Loucy (cell line): Measurements from ENCODE around the gene TARBP2.
A peak's percentile ranks its signal among the peaks of the same experiment; 100 is the strongest.

Experiments
- H2AFZ ChIP-seq: fragments of 200-600 bp; sonication (generic); 2 replicates; pipeline ENCODE4 v1.6.0; 2016; ENCODE audit warnings: antibody characterized with exemption, mild to moderate bottlenecking, low read length, moderate library complexity
- H3F3A ChIP-seq: fragments of 200-600 bp; 2 replicates; pipeline ENCODE4 v1.6.0; 2016; ENCODE audit warnings: antibody characterized with exemption, low read depth, mild to moderate bottlenecking
- H3K27me3 ChIP-seq: fragments of 200-600 bp; sonication (generic); 2 replicates; pipeline ENCODE4 v1.6.1; 2014; ENCODE audit warnings: low read length, mild to moderate bottlenecking; ENCODE audit not compliant: insufficient read depth, poor library complexity, severe bottlenecking
- H3K36me3 ChIP-seq: fragments of 200-600 bp; sonication (generic); 2 replicates; pipeline ENCODE4 v1.6.1; 2016; ENCODE audit warnings: low read length; ENCODE audit not compliant: insufficient read depth
- H3K4me1 ChIP-seq: fragments of 200-600 bp; sonication (generic); 2 replicates; pipeline ENCODE4 v1.5.1; 2014; ENCODE audit warnings: low read length, mild to moderate bottlenecking; ENCODE audit not compliant: insufficient read depth, poor library complexity, severe bottlenecking
- H3K4me2 ChIP-seq: fragments of 200-600 bp; sonication (generic); 2 replicates; pipeline ENCODE4 v1.6.0; 2014; ENCODE audit warnings: antibody characterized with exemption, low read length, low read depth, mild to moderate bottlenecking; ENCODE audit not compliant: poor library complexity, severe bottlenecking
- H3K4me3 ChIP-seq: fragments of 200-600 bp; sonication (generic); 2 replicates; pipeline ENCODE4 v1.5.1; 2014; ENCODE audit warnings: low read length, mild to moderate bottlenecking, mixed read lengths; ENCODE audit not compliant: poor library complexity, severe bottlenecking
- H3K79me2 ChIP-seq: fragments of 200-600 bp; sonication (generic); 2 replicates; pipeline ENCODE4 v1.6.1; 2014; ENCODE audit warnings: low read length; ENCODE audit not compliant: insufficient read depth
- H3K9ac ChIP-seq: fragments of 200-600 bp; sonication (generic); 2 replicates; pipeline ENCODE4 v1.6.0; 2014; ENCODE audit warnings: mild to moderate bottlenecking, low read depth, low read length, moderate library complexity; ENCODE audit not compliant: poor library complexity, severe bottlenecking
- H3K9me2 ChIP-seq: fragments of 200-600 bp; sonication (generic); replicated peaks from 2 replicates; pipeline ENCODE4 v1.6.1; 2016; ENCODE audit warnings: low read depth, low read length, mixed read lengths
- H3K9me3 ChIP-seq: fragments of 200-600 bp; sonication (generic); 2 replicates; pipeline ENCODE4 v1.6.1; 2014; ENCODE audit warnings: mild to moderate bottlenecking, antibody characterized with exemption, low read length, low read depth; ENCODE audit not compliant: insufficient read depth
- H4K20me1 ChIP-seq: fragments of 200-600 bp; sonication (generic); 2 replicates; pipeline ENCODE4 v1.6.0; 2014; ENCODE audit warnings: antibody characterized with exemption, low read length, mild to moderate bottlenecking; ENCODE audit not compliant: insufficient read depth, poor library complexity, severe bottlenecking
- EZH2phosphoT487 ChIP-seq: fragments of 200-600 bp; IDR thresholded peaks from 2 replicates; pipeline ENCODE4 v1.6.1; 2018; ENCODE audit warnings: antibody characterized with exemption, mild to moderate bottlenecking, moderate library complexity, borderline replicate concordance
- TF ChIP-seq, protein P1 (sequence below): fragments of 200-600 bp; sonication (generic); conservative IDR thresholded peaks from 2 replicates; pipeline ENCODE4 v1.5.1; 2014; ENCODE audit warnings: mild to moderate bottlenecking, antibody characterized with exemption, low read length

The TARBP2 gene, protein sequence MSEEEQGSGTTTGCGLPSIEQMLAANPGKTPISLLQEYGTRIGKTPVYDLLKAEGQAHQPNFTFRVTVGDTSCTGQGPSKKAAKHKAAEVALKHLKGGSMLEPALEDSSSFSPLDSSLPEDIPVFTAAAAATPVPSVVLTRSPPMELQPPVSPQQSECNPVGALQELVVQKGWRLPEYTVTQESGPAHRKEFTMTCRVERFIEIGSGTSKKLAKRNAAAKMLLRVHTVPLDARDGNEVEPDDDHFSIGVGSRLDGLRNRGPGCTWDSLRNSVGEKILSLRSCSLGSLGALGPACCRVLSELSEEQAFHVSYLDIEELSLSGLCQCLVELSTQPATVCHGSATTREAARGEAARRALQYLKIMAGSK

DNA sequence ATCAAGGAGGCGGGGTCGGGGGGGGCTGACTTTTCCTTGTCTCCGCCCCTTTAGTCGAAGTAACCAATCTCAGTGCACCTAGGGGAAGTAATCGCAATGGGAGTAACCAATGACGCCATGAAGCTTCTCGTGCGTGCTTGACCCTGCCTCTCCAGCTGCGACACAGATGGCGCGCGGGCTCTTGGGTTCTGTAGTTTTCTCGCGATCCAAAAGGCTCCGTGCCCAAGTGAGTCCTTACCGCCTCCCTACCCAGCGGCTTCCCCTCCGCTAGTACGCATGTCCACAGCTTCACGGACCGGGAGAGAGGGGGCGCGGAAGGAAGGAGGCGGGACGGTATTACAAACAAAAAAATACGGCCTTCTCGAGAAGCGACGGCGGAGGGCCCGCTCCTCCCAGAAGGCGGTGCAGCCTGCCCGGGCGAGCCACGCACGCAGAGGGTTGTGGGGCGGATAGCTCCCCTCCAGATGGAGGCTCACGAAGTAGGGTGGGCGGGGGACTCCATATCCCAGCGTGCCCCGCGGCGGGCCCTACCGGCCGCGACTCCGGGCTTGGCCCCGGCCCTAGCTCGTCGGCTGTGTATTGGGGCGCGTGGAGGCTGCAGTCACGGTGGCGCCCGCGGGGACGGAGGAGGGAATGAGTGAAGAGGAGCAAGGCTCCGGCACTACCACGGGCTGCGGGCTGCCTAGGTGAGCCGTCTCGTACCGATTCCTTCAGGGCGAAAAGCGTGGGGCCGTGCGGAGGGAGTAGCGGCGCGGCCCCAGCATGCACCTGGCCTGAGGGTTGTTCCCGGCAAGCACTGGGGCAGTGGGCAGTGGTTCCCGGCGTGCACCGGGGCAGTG is at the start of gene TARBP2:
TSS of gene TARBP2 (plus strand) at position 508 of the 839 bp plus-strand sequence. CDS start at position 634, 126 bp downstream.
- no peaks in the 10 kb centered on the region for H3K9me3 ChIP-seq
- peak within 1 kb of the TSS; percentile 94 for H3K4me2 ChIP-seq
- H3K4me1 ChIP-seq: peaks cover 39% of the 10 kb centered on the region
- no peaks in the 10 kb centered on the region for H3K27me3 ChIP-seq
- H3F3A ChIP-seq: no peaks in the 10 kb centered on the region
- H3K9ac ChIP-seq: peak within 1 kb of the TSS; percentile 88
- H4K20me1 ChIP-seq: no peaks in the 10 kb centered on the region
- no peaks in the 10 kb centered on the region; the same call in 1 of the 2 replicates for H3K36me3 ChIP-seq
- H3K9me2 ChIP-seq: no peaks in the 10 kb centered on the region
- peak within 1 kb of the TSS; percentile 93 for H3K4me3 ChIP-seq
- H2AFZ ChIP-seq: peak within 1 kb of the TSS; percentile 90
- no peak for TF ChIP-seq EZH2phosphoT487
- TF ChIP-seq, protein P1, sequence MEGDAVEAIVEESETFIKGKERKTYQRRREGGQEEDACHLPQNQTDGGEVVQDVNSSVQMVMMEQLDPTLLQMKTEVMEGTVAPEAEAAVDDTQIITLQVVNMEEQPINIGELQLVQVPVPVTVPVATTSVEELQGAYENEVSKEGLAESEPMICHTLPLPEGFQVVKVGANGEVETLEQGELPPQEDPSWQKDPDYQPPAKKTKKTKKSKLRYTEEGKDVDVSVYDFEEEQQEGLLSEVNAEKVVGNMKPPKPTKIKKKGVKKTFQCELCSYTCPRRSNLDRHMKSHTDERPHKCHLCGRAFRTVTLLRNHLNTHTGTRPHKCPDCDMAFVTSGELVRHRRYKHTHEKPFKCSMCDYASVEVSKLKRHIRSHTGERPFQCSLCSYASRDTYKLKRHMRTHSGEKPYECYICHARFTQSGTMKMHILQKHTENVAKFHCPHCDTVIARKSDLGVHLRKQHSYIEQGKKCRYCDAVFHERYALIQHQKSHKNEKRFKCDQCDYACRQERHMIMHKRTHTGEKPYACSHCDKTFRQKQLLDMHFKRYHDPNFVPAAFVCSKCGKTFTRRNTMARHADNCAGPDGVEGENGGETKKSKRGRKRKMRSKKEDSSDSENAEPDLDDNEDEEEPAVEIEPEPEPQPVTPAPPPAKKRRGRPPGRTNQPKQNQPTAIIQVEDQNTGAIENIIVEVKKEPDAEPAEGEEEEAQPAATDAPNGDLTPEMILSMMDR: no peak
- H3K79me2 ChIP-seq: peaks cover 34% of the 10 kb centered on the region

DNA sequence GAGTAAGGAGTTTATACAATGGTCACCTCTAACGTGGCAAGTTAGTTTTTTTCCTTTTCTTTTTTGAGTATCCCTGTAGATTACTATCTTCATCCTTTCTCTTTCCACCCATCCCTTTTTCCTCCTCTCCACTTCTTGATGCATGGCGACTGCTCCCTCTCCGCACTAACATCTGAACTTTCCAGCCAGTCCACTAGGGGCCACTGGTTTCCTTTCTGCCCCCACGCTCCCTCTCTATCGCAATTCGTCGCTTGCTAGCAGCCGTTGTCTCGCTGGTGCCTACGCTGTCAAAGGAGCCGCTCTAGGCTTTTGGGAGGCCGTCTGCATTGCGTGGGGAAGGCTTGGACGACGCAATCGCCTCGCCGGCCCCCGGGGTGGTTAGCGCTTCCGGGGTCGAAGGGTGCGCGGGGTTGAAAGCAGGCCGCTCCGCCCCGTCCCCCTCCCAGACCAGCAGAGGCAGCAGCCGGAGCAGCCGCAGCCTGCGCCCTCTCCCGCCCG is 49.4 kb upstream of the TARBP2 start, which contains the start of gene PCBP2:
TSS of gene PCBP2 (plus strand) at position 442 of the 498 bp plus-strand sequence. CDS start 2,699 bp downstream, outside the sequence.
- Histone ChIP-seq H3K4me2 (peak within 1 kb of the TSS; percentile 88), H3K9ac (peak within 1 kb of the TSS; percentile 98), H3F3A (0 out of 2 replicates have a peak, but pooled peaks cover 4% of the 10 kb centered on the region), H3K79me2 (peaks cover 46% of the 10 kb centered on the region), H3K4me3 (peak within 1 kb of the TSS; percentile 97), H3K36me3 (peaks cover 29% of the 10 kb centered on the region), H3K9me3 (no peaks in the 10 kb centered on the region), H3K4me1 (peaks cover 42% of the 10 kb centered on the region), H3K9me2 (no peaks in the 10 kb centered on the region), H4K20me1 (peaks cover 41% of the 10 kb centered on the region), H3K27me3 (no peaks in the 10 kb centered on the region), H2AFZ (peak within 1 kb of the TSS; percentile 86)
- no peak for TF ChIP-seq EZH2phosphoT487
- TF ChIP-seq, protein P1: peak; percentile 88

DNA sequence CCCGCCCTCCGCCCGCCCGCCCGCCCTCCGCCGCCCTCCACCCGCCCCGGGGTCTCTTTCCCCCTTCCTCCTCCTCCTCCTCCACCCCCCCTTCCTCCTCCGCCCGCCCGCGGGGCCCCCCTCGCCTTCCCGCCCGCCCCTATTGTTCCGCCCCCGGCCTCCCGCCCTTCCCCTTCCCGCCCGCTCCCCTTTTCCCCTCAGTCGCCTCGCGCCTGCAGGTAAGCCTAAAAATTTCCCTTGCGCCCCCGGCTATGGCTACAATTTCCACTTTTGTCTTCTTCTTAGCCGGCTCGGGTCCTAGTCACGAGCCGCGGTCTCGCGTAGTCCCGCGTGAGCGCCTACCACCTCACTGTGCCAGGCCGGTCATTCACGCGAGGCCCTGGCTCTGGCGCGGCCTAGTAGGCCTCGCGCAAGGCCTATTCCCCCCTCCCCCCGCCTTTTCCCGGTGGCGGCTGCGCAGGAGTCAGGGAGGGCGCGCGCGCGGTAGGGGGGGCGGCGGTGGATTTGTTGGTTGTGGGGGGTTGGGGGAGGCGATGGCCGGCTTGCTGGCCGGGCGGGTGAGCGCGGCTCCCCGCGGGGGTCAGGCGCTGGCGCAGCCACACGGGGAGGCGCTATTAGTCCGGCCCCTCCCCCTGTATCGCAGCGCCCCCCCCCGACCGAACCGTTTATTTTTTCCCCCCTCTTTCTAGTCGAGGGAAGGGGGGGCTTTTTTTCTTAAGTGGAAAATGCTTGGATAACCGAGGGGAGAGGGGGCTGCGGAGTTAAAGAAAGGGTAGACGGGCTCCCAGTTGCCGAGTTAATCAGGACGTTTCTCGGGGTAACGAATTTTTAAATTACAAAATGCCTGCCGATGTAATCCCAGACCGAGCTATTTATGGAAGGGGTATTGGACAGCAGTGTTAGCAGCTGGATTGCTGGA is 48.7 kb upstream of the TARBP2 start:
- peaks cover 36% of the 10 kb centered on the region for H3K36me3 ChIP-seq
- 0 out of 2 replicates have a peak, but pooled peaks cover 5% of the 10 kb centered on the region for H3F3A ChIP-seq
- H3K4me2 ChIP-seq: peak overlapping the region; percentile 87
- peaks cover 48% of the 10 kb centered on the region for H3K4me1 ChIP-seq
- no peaks in the 10 kb centered on the region for H3K27me3 ChIP-seq
- no peaks in the 10 kb centered on the region for H3K9me3 ChIP-seq
- peaks cover 53% of the 10 kb centered on the region for H3K79me2 ChIP-seq
- peak overlapping the region; percentile 97 for H3K4me3 ChIP-seq
- H3K9me2 ChIP-seq: no peaks in the 10 kb centered on the region
- no peak overlapping the region for H2AFZ ChIP-seq
- peaks cover 48% of the 10 kb centered on the region for H4K20me1 ChIP-seq
- TF ChIP-seq, protein P1: peak; percentile 58
- no peak for TF ChIP-seq EZH2phosphoT487
- H3K9ac ChIP-seq: peak overlapping the region; percentile 98
